Islet of Langerhans (tissue), 1 donor: ENCODE results near the gene TGFBR2.

Experiments
- FAIRE-seq: peaks from one replicate; lab custom pipeline; 2011; peaks lifted over from hg19 to GRCh38; lab: Jason Lieb, UNC

Gene TGFBR2

GRCh38 chr3:30604093-30604492, 2.3 kb upstream of the TGFBR2 start:
- no peak for FAIRE-seq

GRCh38 chr3:30604558-30604957, 1.8 kb upstream of the TGFBR2 start:
- no peak for FAIRE-seq

GRCh38 chr3:30605005-30605404, 1.4 kb upstream of the TGFBR2 start:
- no peak for FAIRE-seq

GRCh38 chr3:30605706-30606300, 598 bp upstream of the TGFBR2 start:
- FAIRE-seq: no peak

- FAIRE-seq: no peak
Measured at GRCh38 chr3:30607032-30607833, 832 bp downstream of the TGFBR2 start.

GRCh38 chr3:30608598-30608947, 2.2 kb downstream of the TGFBR2 start:
- FAIRE-seq: no peak

- FAIRE-seq: no peak
Measured at GRCh38 chr3:30609930-30610701, 3.7 kb downstream of the TGFBR2 start.

GRCh38 chr3:30610702-30611368, 4.4 kb downstream of the TGFBR2 start:
- no peak for FAIRE-seq

- FAIRE-seq: no peak
Measured at GRCh38 chr3:30611613-30612436, 5.4 kb downstream of the TGFBR2 start.

GRCh38 chr3:30612437-30613132, 6.2 kb downstream of the TGFBR2 start:
- no peak for FAIRE-seq

- FAIRE-seq: no peak
Measured at GRCh38 chr3:30613133-30613825, 6.9 kb downstream of the TGFBR2 start.

- FAIRE-seq: no peak
Measured at GRCh38 chr3:30614373-30614772, 8.0 kb downstream of the TGFBR2 start.

- FAIRE-seq: no peak
Measured at GRCh38 chr3:30614943-30615342, 8.5 kb downstream of the TGFBR2 start.

GRCh38 chr3:30615615-30616346, 9.4 kb downstream of the TGFBR2 start:
- FAIRE-seq: no peak

GRCh38 chr3:30616347-30617027, 10.1 kb downstream of the TGFBR2 start:
- no peak for FAIRE-seq

GRCh38 chr3:30617069-30617468, 10.7 kb downstream of the TGFBR2 start:
- no peak for FAIRE-seq

- FAIRE-seq: no peak
Measured at GRCh38 chr3:30617653-30618052, 11.3 kb downstream of the TGFBR2 start.

- no peak for FAIRE-seq
Measured at GRCh38 chr3:30618526-30618925, 12.1 kb downstream of the TGFBR2 start.

GRCh38 chr3:30619318-30619717, 12.9 kb downstream of the TGFBR2 start:
- no peak for FAIRE-seq
